ENCODE data around the gene SFRP5. TPM values are rescaled to one million over a fixed set of nuclear protein-coding genes. Genes with fewer than 3 reads are reported as not detected.

SFRP5 gene
- total RNA-seq, 6 donors from 2014 or later: 0.69 to 14.9 (median 3.6) TPM

- WGBS, 2 donors: 82 to 86% methylated on average over 6 of the region's 6 CpGs
- no peak for DNase-seq
- no peaks in the 10 kb centered on the region for H3K27me3 ChIP-seq
- H3K9me3 ChIP-seq: no peaks in the 10 kb centered on the region
- H3K4me3 ChIP-seq: no peak overlapping the region
- no peak overlapping the region for H3K27ac ChIP-seq
- no peaks in the 10 kb centered on the region for H3K36me3 ChIP-seq
- ATAC-seq (ENCODE audit: low FRiP score in 2 of 2): no peak
- H3K4me1 ChIP-seq: no peaks in the 10 kb centered on the region
- TF ChIP-seq POLR2AphosphoS5 (IDR thresholded peaks at IDR 0.05) (no peak), CTCF (IDR thresholded peaks at IDR 0.05) (no peak), EP300 (IDR thresholded peaks at IDR 0.05) (no peak), POLR2A (IDR thresholded peaks at IDR 0.05) (no peak)
These were observed 34.1 kb upstream of the SFRP5 start for GRCh38 chr10:97805949-97806348.

GRCh38 chr10:97805096-97805884 lies 33.5 kb upstream of the SFRP5 start:
- H3K36me3 ChIP-seq: no peaks in the 10 kb centered on the region
- H3K27ac ChIP-seq: no peak overlapping the region
- WGBS, 2 donors: 64 to 79% methylated on average over 12 of the region's 12 CpGs
- no peaks in the 10 kb centered on the region for H3K27me3 ChIP-seq
- TF ChIP-seq EP300 (IDR thresholded peaks at IDR 0.05) (no peak), CTCF (IDR thresholded peaks at IDR 0.05) (no peak), POLR2AphosphoS5 (IDR thresholded peaks at IDR 0.05) (no peak), POLR2A (IDR thresholded peaks at IDR 0.05) (no peak)
- H3K4me3 ChIP-seq: no peak overlapping the region
- H3K4me1 ChIP-seq: no peaks in the 10 kb centered on the region
- DNase-seq (peak in 1 of 2 donors; percentile 51), ATAC-seq (ENCODE audit: low FRiP score in 2 of 2) (no peak)
- H3K9me3 ChIP-seq: no peaks in the 10 kb centered on the region

- TF ChIP-seq POLR2AphosphoS5 (IDR thresholded peaks at IDR 0.05) (no peak), POLR2A (IDR thresholded peaks at IDR 0.05) (no peak), CTCF (IDR thresholded peaks at IDR 0.05) (no peak), EP300 (IDR thresholded peaks at IDR 0.05) (no peak)
- Histone ChIP-seq H3K36me3 (no peaks in the 10 kb centered on the region), H3K4me1 (no peaks in the 10 kb centered on the region), H3K9me3 (peaks cover 0 to 6% (median 2%) of the 10 kb centered on the region in 4 donors), H3K27ac (no peak overlapping the region), H3K27me3 (no peaks in the 10 kb centered on the region), H3K4me3 (no peak overlapping the region)
- 77 to 79% methylated on average over 3 to 5 of the region's 5 CpGs for WGBS, 2 donors
- ATAC-seq (ENCODE audit: low FRiP score in 2 of 2) (peak in 1 of 2 donors; percentile 32), DNase-seq (no peak)
These were observed 29.6 kb upstream of the SFRP5 start for GRCh38 chr10:97801422-97801821.

- H3K27ac ChIP-seq: no peak overlapping the region
- no peaks in the 10 kb centered on the region for H3K27me3 ChIP-seq
- no peaks in the 10 kb centered on the region for H3K4me1 ChIP-seq
- H3K36me3 ChIP-seq: no peaks in the 10 kb centered on the region
- ATAC-seq (ENCODE audit: low FRiP score in 2 of 2) (no peak), DNase-seq (no peak)
- no peak overlapping the region for H3K4me3 ChIP-seq
- no peak for TF ChIP-seq POLR2AphosphoS5 (IDR thresholded peaks at IDR 0.05)
- no peak for TF ChIP-seq EP300 (IDR thresholded peaks at IDR 0.05)
- TF ChIP-seq CTCF (IDR thresholded peaks at IDR 0.05): no peak
- no peak for TF ChIP-seq POLR2A (IDR thresholded peaks at IDR 0.05)
- peaks cover 0 to 6% (median 2%) of the 10 kb centered on the region in 4 donors for H3K9me3 ChIP-seq
- WGBS, 2 donors: 85 to 100% methylated on average over 1 to 8 of the region's 9 CpGs
These were observed 28.7 kb upstream of the SFRP5 start for GRCh38 chr10:97800474-97800873.

Data from upper lobe of left lung (tissue), 6 donors.